Measurements from ENCODE around the gene CPT1A. TPM values are rescaled to one million over a fixed set of nuclear protein-coding genes. Genes with fewer than 3 reads are reported as not detected.

CPT1A gene
- polyA plus RNA-seq, 2 donors: 8.4 to 13.8 TPM

GRCh38 chr11:68809506-68809905 is 32.2 kb downstream of the CPT1A start:
- no peak overlapping the region for H3K4me3 ChIP-seq (ENCODE audit: low read depth in 1 of 2, low read length in 2 of 2)
- H3K27me3 ChIP-seq (ENCODE audit: control insufficient read depth in 1 of 2, insufficient read depth in 2 of 2, low read length in 2 of 2): no peaks in the 10 kb centered on the region
- H3K4me1 ChIP-seq (ENCODE audit: control insufficient read depth in 2 of 2, insufficient read depth in 2 of 2, low read length in 1 of 2): peaks cover 0 to 6% of the 10 kb centered on the region in 2 donors
- WGBS, 2 donors: 79 to 81% methylated on average over 5 of the region's 5 CpGs
- H3K36me3 ChIP-seq (ENCODE audit: control insufficient read depth in 2 of 2, insufficient read depth in 2 of 2, low read length in 1 of 2): peaks cover 4 to 27% of the 10 kb centered on the region in 2 donors
- no peak overlapping the region for H3K27ac ChIP-seq (ENCODE audit: low read depth in 2 of 2, low read length in 1 of 2)
- H3K9me3 ChIP-seq (ENCODE audit: control insufficient read depth in 2 of 2, insufficient read depth in 1 of 2, low read depth in 1 of 2, low read length in 1 of 2): no peaks in the 10 kb centered on the region

DNA sequence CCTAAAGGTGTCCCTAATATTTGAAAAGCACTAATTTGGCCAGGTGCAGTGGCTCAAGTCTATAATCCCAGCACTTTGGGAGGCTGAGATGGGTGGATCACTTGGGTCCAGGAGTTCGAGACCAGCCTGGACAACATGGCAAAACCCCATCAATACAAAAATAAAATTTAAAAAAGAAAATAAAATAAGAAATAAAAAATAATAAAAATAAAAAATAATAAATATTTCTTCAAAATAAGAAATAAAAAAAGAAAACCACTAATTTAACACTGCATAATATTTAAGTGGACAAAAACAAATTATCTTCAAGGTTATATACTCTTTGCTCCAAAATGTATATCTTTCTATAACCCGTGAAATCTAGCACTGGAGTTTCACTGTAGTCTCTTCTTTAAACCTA is 32.9 kb downstream of the CPT1A start:
- H3K4me3 ChIP-seq (ENCODE audit: low read depth in 1 of 2, low read length in 2 of 2): no peak overlapping the region
- H3K27me3 ChIP-seq (ENCODE audit: control insufficient read depth in 1 of 2, insufficient read depth in 2 of 2, low read length in 2 of 2): no peaks in the 10 kb centered on the region
- H3K27ac ChIP-seq (ENCODE audit: low read depth in 2 of 2, low read length in 1 of 2): no peak overlapping the region
- peaks cover 0 to 6% of the 10 kb centered on the region in 2 donors for H3K4me1 ChIP-seq (ENCODE audit: control insufficient read depth in 2 of 2, insufficient read depth in 2 of 2, low read length in 1 of 2)
- no peaks in the 10 kb centered on the region for H3K9me3 ChIP-seq (ENCODE audit: control insufficient read depth in 2 of 2, insufficient read depth in 1 of 2, low read depth in 1 of 2, low read length in 1 of 2)
- WGBS, 2 donors: 90 to 95% methylated on average over 2 of the region's 2 CpGs
- H3K36me3 ChIP-seq (ENCODE audit: control insufficient read depth in 2 of 2, insufficient read depth in 2 of 2, low read length in 1 of 2): peaks cover 4 to 27% of the 10 kb centered on the region in 2 donors

GRCh38 chr11:68806931-68807844 is 34.5 kb downstream of the CPT1A start:
- no peaks in the 10 kb centered on the region for H3K9me3 ChIP-seq (ENCODE audit: control insufficient read depth in 2 of 2, insufficient read depth in 1 of 2, low read depth in 1 of 2, low read length in 1 of 2)
- peaks cover 4 to 21% of the 10 kb centered on the region in 2 donors for H3K36me3 ChIP-seq (ENCODE audit: control insufficient read depth in 2 of 2, insufficient read depth in 2 of 2, low read length in 1 of 2)
- 90 to 91% methylated on average over 23 of the region's 23 CpGs for WGBS, 2 donors
- H3K4me1 ChIP-seq (ENCODE audit: control insufficient read depth in 2 of 2, insufficient read depth in 2 of 2, low read length in 1 of 2): peaks cover 0 to 6% of the 10 kb centered on the region in 2 donors
- no peak overlapping the region for H3K4me3 ChIP-seq (ENCODE audit: low read depth in 1 of 2, low read length in 2 of 2)
- no peaks in the 10 kb centered on the region for H3K27me3 ChIP-seq (ENCODE audit: control insufficient read depth in 1 of 2, insufficient read depth in 2 of 2, low read length in 2 of 2)
- H3K27ac ChIP-seq (ENCODE audit: low read depth in 2 of 2, low read length in 1 of 2): no peak overlapping the region

- peaks cover 0 to 3% of the 10 kb centered on the region in 2 donors for H3K4me1 ChIP-seq (ENCODE audit: control insufficient read depth in 2 of 2, insufficient read depth in 2 of 2, low read length in 1 of 2)
- WGBS, 2 donors: 71 to 78% methylated on average over 3 of the region's 3 CpGs
- no peaks in the 10 kb centered on the region for H3K27me3 ChIP-seq (ENCODE audit: control insufficient read depth in 1 of 2, insufficient read depth in 2 of 2, low read length in 2 of 2)
- H3K36me3 ChIP-seq (ENCODE audit: control insufficient read depth in 2 of 2, insufficient read depth in 2 of 2, low read length in 1 of 2): peaks cover 10 to 24% of the 10 kb centered on the region in 2 donors
- no peak overlapping the region for H3K4me3 ChIP-seq (ENCODE audit: low read depth in 1 of 2, low read length in 2 of 2)
- no peaks in the 10 kb centered on the region for H3K9me3 ChIP-seq (ENCODE audit: control insufficient read depth in 2 of 2, insufficient read depth in 1 of 2, low read depth in 1 of 2, low read length in 1 of 2)
- H3K27ac ChIP-seq (ENCODE audit: low read depth in 2 of 2, low read length in 1 of 2): no peak overlapping the region
Measured at GRCh38 chr11:68804786-68805185, 36.9 kb downstream of the CPT1A start.

DNA sequence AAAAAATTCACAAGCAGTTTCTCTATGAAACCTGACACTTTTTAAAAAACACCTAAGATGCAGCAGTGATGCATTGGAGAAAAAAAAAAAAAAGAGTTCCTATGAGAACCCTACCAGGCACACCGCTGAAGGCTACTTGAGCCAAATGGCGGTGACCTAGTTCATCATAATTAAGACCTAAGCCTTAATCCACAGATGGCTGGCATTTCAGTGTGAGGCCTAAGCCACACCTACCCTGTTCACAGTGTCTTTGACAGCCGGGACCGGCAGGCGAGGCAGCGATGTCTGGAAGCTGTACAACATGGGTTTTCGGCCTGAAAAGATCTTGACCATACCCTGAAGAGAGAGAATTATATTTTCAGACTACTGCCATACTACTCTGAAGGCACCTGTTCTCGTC is 38.0 kb downstream of the CPT1A start:
- Histone ChIP-seq H3K36me3 (ENCODE audit: control insufficient read depth in 2 of 2, insufficient read depth in 2 of 2, low read length in 1 of 2) (peaks cover 10 to 24% of the 10 kb centered on the region in 2 donors), H3K27ac (ENCODE audit: low read depth in 2 of 2, low read length in 1 of 2) (no peak overlapping the region), H3K9me3 (ENCODE audit: control insufficient read depth in 2 of 2, insufficient read depth in 1 of 2, low read depth in 1 of 2, low read length in 1 of 2) (no peaks in the 10 kb centered on the region), H3K27me3 (ENCODE audit: control insufficient read depth in 1 of 2, insufficient read depth in 2 of 2, low read length in 2 of 2) (no peaks in the 10 kb centered on the region), H3K4me3 (ENCODE audit: low read depth in 1 of 2, low read length in 2 of 2) (no peak overlapping the region), H3K4me1 (ENCODE audit: control insufficient read depth in 2 of 2, insufficient read depth in 2 of 2, low read length in 1 of 2) (peaks cover 0 to 3% of the 10 kb centered on the region in 2 donors)
- WGBS, 2 donors: 89% methylated on average over 8 of the region's 8 CpGs

DNA sequence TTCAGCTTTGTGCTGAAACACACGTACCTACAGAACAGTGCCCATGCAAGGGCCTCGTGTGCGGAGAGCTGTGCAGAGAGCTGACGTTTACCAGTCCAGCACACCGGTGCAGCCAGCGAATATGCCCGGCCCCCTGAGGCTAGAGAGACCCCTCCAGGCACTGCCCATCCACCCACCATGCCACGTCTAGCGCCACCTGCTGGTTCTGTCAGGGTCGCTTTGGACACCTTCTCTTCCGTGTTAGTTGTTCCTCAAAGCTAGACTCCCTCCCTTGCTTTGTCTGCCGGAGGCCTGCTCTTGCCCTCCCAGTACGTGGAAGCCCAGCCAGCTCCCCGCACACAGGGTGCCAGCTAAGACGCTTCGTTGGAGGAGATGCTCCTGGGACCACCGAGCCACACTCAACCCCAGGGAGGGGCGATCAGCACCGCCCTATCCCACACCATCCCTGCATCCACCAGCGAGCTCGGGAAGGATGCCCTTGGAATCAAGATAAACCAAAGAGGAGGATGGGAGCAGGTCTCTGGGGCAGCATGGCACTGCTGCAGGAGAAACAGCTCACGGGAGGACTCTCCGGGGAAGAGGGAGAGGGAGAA is 43.4 kb downstream of the CPT1A start:
- Histone ChIP-seq H3K36me3 (ENCODE audit: control insufficient read depth in 2 of 2, insufficient read depth in 2 of 2, low read length in 1 of 2) (peaks cover 6 to 26% of the 10 kb centered on the region in 2 donors), H3K4me1 (ENCODE audit: control insufficient read depth in 2 of 2, insufficient read depth in 2 of 2, low read length in 1 of 2) (no peaks in the 10 kb centered on the region), H3K27ac (ENCODE audit: low read depth in 2 of 2, low read length in 1 of 2) (no peak overlapping the region), H3K9me3 (ENCODE audit: control insufficient read depth in 2 of 2, insufficient read depth in 1 of 2, low read depth in 1 of 2, low read length in 1 of 2) (no peaks in the 10 kb centered on the region), H3K27me3 (ENCODE audit: control insufficient read depth in 1 of 2, insufficient read depth in 2 of 2, low read length in 2 of 2) (no peaks in the 10 kb centered on the region), H3K4me3 (ENCODE audit: low read depth in 1 of 2, low read length in 2 of 2) (no peak overlapping the region)
- 74 to 76% methylated on average over 23 of the region's 23 CpGs for WGBS, 2 donors

DNA sequence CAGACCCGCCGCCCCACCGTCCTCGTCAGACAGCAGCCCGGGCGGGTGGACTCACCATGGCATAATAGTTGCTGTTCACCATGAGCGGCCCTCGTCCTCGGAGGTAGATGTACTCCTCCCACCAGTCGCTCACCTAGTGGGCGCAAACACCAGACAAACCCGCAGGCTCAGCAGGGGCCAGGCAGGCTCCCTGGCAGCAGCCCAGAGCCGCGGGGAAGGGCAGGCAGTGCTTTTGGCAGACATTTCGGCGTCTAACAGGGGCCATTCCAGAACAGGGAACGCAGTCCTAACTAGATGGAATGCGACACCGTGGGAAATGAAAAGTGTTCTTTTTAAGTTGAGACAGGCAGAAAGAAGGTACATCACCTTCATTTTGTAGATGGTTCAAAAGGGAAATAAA is 44.9 kb downstream of the CPT1A start:
- Histone ChIP-seq H3K4me3 (ENCODE audit: low read depth in 1 of 2, low read length in 2 of 2) (no peak overlapping the region), H3K4me1 (ENCODE audit: control insufficient read depth in 2 of 2, insufficient read depth in 2 of 2, low read length in 1 of 2) (no peaks in the 10 kb centered on the region), H3K27ac (ENCODE audit: low read depth in 2 of 2, low read length in 1 of 2) (no peak overlapping the region), H3K9me3 (ENCODE audit: control insufficient read depth in 2 of 2, insufficient read depth in 1 of 2, low read depth in 1 of 2, low read length in 1 of 2) (no peaks in the 10 kb centered on the region), H3K27me3 (ENCODE audit: control insufficient read depth in 1 of 2, insufficient read depth in 2 of 2, low read length in 2 of 2) (no peaks in the 10 kb centered on the region), H3K36me3 (ENCODE audit: control insufficient read depth in 2 of 2, insufficient read depth in 2 of 2, low read length in 1 of 2) (peaks cover 7 to 28% of the 10 kb centered on the region in 2 donors)
- 82 to 88% methylated on average over 17 to 19 of the region's 19 CpGs for WGBS, 2 donors

DNA sequence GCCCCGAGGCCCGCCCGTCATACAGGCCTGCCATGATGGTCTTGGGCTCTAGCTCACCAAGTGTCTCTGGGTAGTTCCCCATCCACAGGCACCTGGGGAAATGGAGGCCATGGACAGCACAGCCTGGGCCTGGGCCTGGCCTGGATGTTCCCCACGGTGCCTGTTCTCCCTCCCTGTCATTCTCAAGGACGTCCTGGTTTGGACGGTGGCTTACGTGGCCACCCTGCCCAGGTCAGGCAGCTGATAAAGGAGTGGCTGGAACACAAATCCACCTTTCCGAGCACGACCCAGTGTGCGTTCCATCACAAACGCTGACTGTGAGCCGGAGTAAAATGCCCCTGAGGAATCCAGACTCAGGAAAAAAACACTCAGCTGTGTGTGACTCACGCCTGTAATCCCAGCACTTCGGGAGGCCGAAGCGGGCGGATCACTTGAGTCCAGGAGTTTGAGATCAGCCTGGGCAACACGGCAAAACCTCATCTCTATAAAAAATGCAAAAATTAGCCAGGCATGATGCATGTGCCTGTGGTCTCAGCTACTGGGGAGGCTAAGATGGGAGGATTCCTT is 49.2 kb downstream of the CPT1A start:
- no peak overlapping the region for H3K4me3 ChIP-seq (ENCODE audit: low read depth in 1 of 2, low read length in 2 of 2)
- 87 to 90% methylated on average over 18 of the region's 18 CpGs for WGBS, 2 donors
- no peaks in the 10 kb centered on the region for H3K9me3 ChIP-seq (ENCODE audit: control insufficient read depth in 2 of 2, insufficient read depth in 1 of 2, low read depth in 1 of 2, low read length in 1 of 2)
- H3K36me3 ChIP-seq (ENCODE audit: control insufficient read depth in 2 of 2, insufficient read depth in 2 of 2, low read length in 1 of 2): peaks cover 4 to 13% of the 10 kb centered on the region in 2 donors
- no peak overlapping the region for H3K27ac ChIP-seq (ENCODE audit: low read depth in 2 of 2, low read length in 1 of 2)
- H3K27me3 ChIP-seq (ENCODE audit: control insufficient read depth in 1 of 2, insufficient read depth in 2 of 2, low read length in 2 of 2): no peaks in the 10 kb centered on the region
- no peaks in the 10 kb centered on the region for H3K4me1 ChIP-seq (ENCODE audit: control insufficient read depth in 2 of 2, insufficient read depth in 2 of 2, low read length in 1 of 2)

- no peak overlapping the region for H3K27ac ChIP-seq (ENCODE audit: low read depth in 2 of 2, low read length in 1 of 2)
- H3K4me3 ChIP-seq (ENCODE audit: low read depth in 1 of 2, low read length in 2 of 2): no peak overlapping the region
- 94 to 95% methylated on average over 16 of the region's 16 CpGs for WGBS, 2 donors
- H3K36me3 ChIP-seq (ENCODE audit: control insufficient read depth in 2 of 2, insufficient read depth in 2 of 2, low read length in 1 of 2): peaks cover 10 to 34% of the 10 kb centered on the region in 2 donors
- no peaks in the 10 kb centered on the region for H3K4me1 ChIP-seq (ENCODE audit: control insufficient read depth in 2 of 2, insufficient read depth in 2 of 2, low read length in 1 of 2)
- H3K9me3 ChIP-seq (ENCODE audit: control insufficient read depth in 2 of 2, insufficient read depth in 1 of 2, low read depth in 1 of 2, low read length in 1 of 2): no peaks in the 10 kb centered on the region
- no peaks in the 10 kb centered on the region for H3K27me3 ChIP-seq (ENCODE audit: control insufficient read depth in 1 of 2, insufficient read depth in 2 of 2, low read length in 2 of 2)
Measured at GRCh38 chr11:68784653-68785052, 57.1 kb downstream of the CPT1A start.

Data from esophagus (tissue), 2 donors.